ENCODE measurements around the gene FNDC3B. TPM values are rescaled to one million over a fixed set of nuclear protein-coding genes. Genes with fewer than 3 reads are reported as not detected.

The FNDC3B gene
- total and polyA plus RNA-seq, 2 donors (not counting 3 experiments of a cell fraction or from before 2014, with no cell fraction given), result 91.6 to 295 TPM

GRCh38 chr3:172268868-172269267 is 229.5 kb downstream of the FNDC3B start:
- BruUV-seq (replicated peaks), result no TSS peak
- no peaks in the 10 kb centered on the region for H4K20me1 ChIP-seq (replicated peaks; ENCODE audit: control insufficient read depth, extremely low read depth, insufficient read depth, low read length)
- peaks cover 20% of the 10 kb centered on the region in 2 experiments for H3K36me3 ChIP-seq (ENCODE audit: control insufficient read depth in 2 of 2, extremely low read depth in 1 of 2, insufficient read depth in 2 of 2, low read length in 2 of 2)
- H3K27me3 ChIP-seq (ENCODE audit: control insufficient read depth in 2 of 2, insufficient read depth in 2 of 2, low read length in 2 of 2), result no peaks in the 10 kb centered on the region
- intact Hi-C loops (cut with micrococcal nuclease), result no loop called here
- no peak overlapping the region for H3K4me3 ChIP-seq (replicated peaks in 1 of 3; ENCODE audit: insufficient read depth in 1 of 3, low read depth in 1 of 3, low read length in 3 of 3)
- DNase-seq (ENCODE audit: low read depth, low spot score), result no peak
- H3K27ac ChIP-seq (ENCODE audit: insufficient read depth, low read depth, low read length), result no peak overlapping the region
- ChIA-PET CTCF (no interaction called here), POLR2A (no interaction called here)
- dilution Hi-C loops (cut with MboI; ENCODE audit: extremely low pct_ligation_motif_present, low sequenced_read_pairs), result no loop called here
- peaks cover 8% of the 10 kb centered on the region for H3K4me1 ChIP-seq (ENCODE audit: control insufficient read depth, extremely low read depth, insufficient read depth, low read length)
- H3K9ac ChIP-seq (replicated peaks; ENCODE audit: extremely low read depth, insufficient read depth, low read length), result no peak overlapping the region
- no peak for FAIRE-seq
- no peak overlapping the region for H2AFZ ChIP-seq (ENCODE audit: low read depth, low read length)
- no peaks in the 10 kb centered on the region for H3K9me1 ChIP-seq (replicated peaks; ENCODE audit: control insufficient read depth, extremely low read depth, insufficient read depth, low read length)
- no peak overlapping the region for H3K4me2 ChIP-seq (ENCODE audit: insufficient read depth, low read length)
- H3K79me2 ChIP-seq (ENCODE audit: control insufficient read depth, insufficient read depth, low read length), result peaks cover 30% of the 10 kb centered on the region
- TF ChIP-seq MAX (IDR thresholded peaks at IDR 0.05; ENCODE audit: insufficient read depth, insufficient read length) (no peak), POLR2A (IDR thresholded peaks at IDR 0.05; ENCODE audit: low read depth, low read length) (no peak), POLR2AphosphoS5 (IDR thresholded peaks at IDR 0.05; ENCODE audit: insufficient read depth, low read depth, low read length) (no peak)
- no peaks in the 10 kb centered on the region for H3K9me3 ChIP-seq (replicated peaks; ENCODE audit: control insufficient read depth, insufficient read depth, low read length)

GRCh38 chr3:172270557-172271166 is 231.3 kb downstream of the FNDC3B start:
- dilution Hi-C loops (cut with MboI; ENCODE audit: extremely low pct_ligation_motif_present, low sequenced_read_pairs), result no loop called here
- Histone ChIP-seq H3K4me2 (ENCODE audit: insufficient read depth, low read length) (no peak overlapping the region), H3K36me3 (ENCODE audit: control insufficient read depth in 2 of 2, extremely low read depth in 1 of 2, insufficient read depth in 2 of 2, low read length in 2 of 2) (peaks cover 17 to 23% of the 10 kb centered on the region in 2 experiments), H3K27me3 (ENCODE audit: control insufficient read depth in 2 of 2, insufficient read depth in 2 of 2, low read length in 2 of 2) (no peaks in the 10 kb centered on the region), H3K79me2 (ENCODE audit: control insufficient read depth, insufficient read depth, low read length) (peaks cover 37% of the 10 kb centered on the region), H2AFZ (ENCODE audit: low read depth, low read length) (no peak overlapping the region), H4K20me1 (replicated peaks; ENCODE audit: control insufficient read depth, extremely low read depth, insufficient read depth, low read length) (no peaks in the 10 kb centered on the region), H3K9ac (replicated peaks; ENCODE audit: extremely low read depth, insufficient read depth, low read length) (no peak overlapping the region), H3K4me1 (ENCODE audit: control insufficient read depth, extremely low read depth, insufficient read depth, low read length) (no peaks in the 10 kb centered on the region), H3K4me3 (replicated peaks in 1 of 3; ENCODE audit: insufficient read depth in 1 of 3, low read depth in 1 of 3, low read length in 3 of 3) (no peak overlapping the region), H3K9me1 (replicated peaks; ENCODE audit: control insufficient read depth, extremely low read depth, insufficient read depth, low read length) (no peaks in the 10 kb centered on the region), H3K27ac (ENCODE audit: insufficient read depth, low read depth, low read length) (no peak overlapping the region), H3K9me3 (replicated peaks; ENCODE audit: control insufficient read depth, insufficient read depth, low read length) (no peaks in the 10 kb centered on the region)
- CTCF ChIA-PET, result no interaction called here
- BruUV-seq (replicated peaks), result no TSS peak
- DNase-seq (ENCODE audit: low read depth, low spot score) (no peak), FAIRE-seq (no peak)
- intact Hi-C loops (cut with micrococcal nuclease), result no loop called here
- POLR2A ChIA-PET, result no interaction called here
- TF ChIP-seq POLR2A (IDR thresholded peaks at IDR 0.05; ENCODE audit: low read depth, low read length) (no peak), JUN (IDR thresholded peaks at IDR 0.05; ENCODE audit: borderline replicate concordance, insufficient read depth, insufficient read length, low read depth) (no peak), EZH2 (IDR thresholded peaks at IDR 0.05; ENCODE audit: borderline replicate concordance, low read depth, low read length, severe bottlenecking) (no peak), MAX (IDR thresholded peaks at IDR 0.05; ENCODE audit: insufficient read depth, insufficient read length) (no peak), CTCF (IDR thresholded peaks at IDR 0.05; ENCODE audit: extremely low read depth in 1 of 2, insufficient read depth in 1 of 2, low read depth in 1 of 2, low read length in 2 of 2) (no peak), POLR2AphosphoS5 (IDR thresholded peaks at IDR 0.05; ENCODE audit: insufficient read depth, low read depth, low read length) (no peak), FOS (IDR thresholded peaks at IDR 0.05; ENCODE audit: borderline replicate concordance, insufficient read depth, low read length) (no peak), GATA2 (IDR thresholded peaks at IDR 0.05; ENCODE audit: insufficient read depth, insufficient read length, low read depth, low read length) (no peak), MYC (IDR thresholded peaks at IDR 0.05; ENCODE audit: low read depth, low read length) (no peak)
